Karpas-422 (cell line): ENCODE results near the gene ACAP2. TPM values are rescaled to one million over a fixed set of nuclear protein-coding genes. Genes with fewer than 3 reads are reported as not detected.

Source experiments
- DNase-seq: peaks from one replicate; pipeline ENCODE4 v3.0.0-alpha.2; 2015
- H2AFZ ChIP-seq: fragments of 200-600 bp; sonication (generic); 2 replicates; pipeline ENCODE4 v1.6.1; 2014; ENCODE audit warnings: antibody characterized with exemption, low read length, mixed read lengths
- H3K27ac ChIP-seq: fragments of 200-600 bp; sonication (generic); 2 replicates; pipeline ENCODE4 v1.5.1; 2014; ENCODE audit warnings: mild to moderate bottlenecking, low read length, moderate library complexity
- H3K27me3 ChIP-seq: fragments of 200-600 bp; sonication (generic); 2 replicates; pipeline ENCODE4 v1.6.1; 2014; ENCODE audit warnings: low read length, mixed read lengths
- H3K36me3 ChIP-seq: fragments of 200-600 bp; sonication (generic); 2 replicates; pipeline ENCODE4 v1.6.1; 2014; ENCODE audit warnings: low read length, mixed read lengths; ENCODE audit not compliant: insufficient read depth
- H3K4me1 ChIP-seq: fragments of 200-600 bp; sonication (generic); 2 replicates; pipeline ENCODE4 v1.6.1; 2014; ENCODE audit warnings: mild to moderate bottlenecking, low read length, mixed read lengths
- H3K4me2 ChIP-seq: fragments of 200-600 bp; sonication (generic); 2 replicates; pipeline ENCODE4 v1.6.1; 2014; ENCODE audit warnings: low read length, low read depth, mild to moderate bottlenecking; ENCODE audit not compliant: poor library complexity, severe bottlenecking
- H3K4me3 ChIP-seq: fragments of 200-600 bp; sonication (generic); 2 replicates; pipeline ENCODE4 v1.5.1; 2014; ENCODE audit warnings: mild to moderate bottlenecking, antibody characterized with exemption, low read length, mixed read lengths
- H3K79me2 ChIP-seq: fragments of 200-600 bp; sonication (generic); 2 replicates; pipeline ENCODE4 v1.6.1; 2014; ENCODE audit warnings: mild to moderate bottlenecking, low read length, mixed read lengths
- H3K9ac ChIP-seq: fragments of 200-600 bp; sonication (generic); 2 replicates; pipeline ENCODE4 v1.6.0; 2014; ENCODE audit warnings: low read length
- H3K9me2 ChIP-seq: fragments of 200-600 bp; sonication (generic), shearing (Covaris generic); replicated peaks from 2 replicates; pipeline ENCODE4 v1.6.0; 2014; ENCODE audit warnings: mild to moderate bottlenecking, low read length, moderate library complexity; ENCODE audit not compliant: insufficient read depth
- H3K9me3 ChIP-seq: fragments of 300-700, 200-600 bp; sonication (generic); 2 replicates; pipeline ENCODE4 v1.6.1; 2014; ENCODE audit warnings: low read length, mixed read lengths
- H4K20me1 ChIP-seq: fragments of 200-600 bp; sonication (generic); 2 replicates; pipeline ENCODE4 v1.6.1; 2014; ENCODE audit warnings: mild to moderate bottlenecking, antibody characterized with exemption, low read length, low read depth; ENCODE audit not compliant: insufficient read depth
- total RNA-seq: library from RNA; depleted of rRNA; stranded (reverse); fragments of >200 nt; shearing (Covaris generic); gene quantifications from 2 replicates; pipeline ENCODE4 v1.2.3, GENCODE V29; 2014; ENCODE audit warnings: low replicate concordance

The ACAP2 gene
- total RNA-seq, 1 experiment from 2014 or later, result 260 TPM

- H3K9me2 ChIP-seq, result no peaks in the 10 kb centered on the region
- peaks cover 4% of the 10 kb centered on the region; the same call in 1 of the 2 replicates for H3K36me3 ChIP-seq
- DNase-seq, result peak; percentile 72
- peak overlapping the region; percentile 76 for H3K4me2 ChIP-seq
- H2AFZ ChIP-seq, result peak overlapping the region; percentile 73; the same call in 1 of the 2 replicates
- H4K20me1 ChIP-seq, result peaks cover 27% of the 10 kb centered on the region
- H3K27ac ChIP-seq, result no peak overlapping the region; the same call in 1 of the 2 replicates
- no peaks in the 10 kb centered on the region for H3K27me3 ChIP-seq
- H3K4me3 ChIP-seq, result peak overlapping the region; percentile 88
- H3K4me1 ChIP-seq, result peaks cover 29% of the 10 kb centered on the region
- peak overlapping the region; percentile 82 for H3K9ac ChIP-seq
- no peaks in the 10 kb centered on the region for H3K9me3 ChIP-seq
- peaks cover 19% of the 10 kb centered on the region for H3K79me2 ChIP-seq
Observed at GRCh38 chr3:195270079-195270816, 172.6 kb downstream of the ACAP2 start.

GRCh38 chr3:195269375-195270078, 173.3 kb downstream of the ACAP2 start:
- H3K27ac ChIP-seq, result no peak overlapping the region
- H3K4me3 ChIP-seq, result peak overlapping the region; percentile 88
- no peaks in the 10 kb centered on the region for H3K9me3 ChIP-seq
- H3K36me3 ChIP-seq, result no peaks in the 10 kb centered on the region
- H2AFZ ChIP-seq, result no peak overlapping the region
- no peaks in the 10 kb centered on the region for H3K9me2 ChIP-seq
- no peak for DNase-seq
- H3K27me3 ChIP-seq, result no peaks in the 10 kb centered on the region
- peak overlapping the region; percentile 76 for H3K4me2 ChIP-seq
- H4K20me1 ChIP-seq, result peaks cover 28% of the 10 kb centered on the region
- H3K79me2 ChIP-seq, result peaks cover 19% of the 10 kb centered on the region
- peak overlapping the region; percentile 82 for H3K9ac ChIP-seq
- H3K4me1 ChIP-seq, result peaks cover 29% of the 10 kb centered on the region

- Histone ChIP-seq H3K9me2 (no peaks in the 10 kb centered on the region), H3K4me3 (no peak overlapping the region), H3K9me3 (no peaks in the 10 kb centered on the region), H3K4me1 (peaks cover 29% of the 10 kb centered on the region), H3K4me2 (peak overlapping the region; percentile 76), H3K27me3 (no peaks in the 10 kb centered on the region), H2AFZ (no peak overlapping the region), H3K79me2 (peaks cover 19% of the 10 kb centered on the region), H3K9ac (peak overlapping the region; percentile 82; the same call in 1 of the 2 replicates), H4K20me1 (peaks cover 36% of the 10 kb centered on the region), H3K36me3 (no peaks in the 10 kb centered on the region), H3K27ac (no peak overlapping the region)
- DNase-seq, result no peak
Observed at GRCh38 chr3:195268576-195269309, 174.1 kb downstream of the ACAP2 start.

DNA sequence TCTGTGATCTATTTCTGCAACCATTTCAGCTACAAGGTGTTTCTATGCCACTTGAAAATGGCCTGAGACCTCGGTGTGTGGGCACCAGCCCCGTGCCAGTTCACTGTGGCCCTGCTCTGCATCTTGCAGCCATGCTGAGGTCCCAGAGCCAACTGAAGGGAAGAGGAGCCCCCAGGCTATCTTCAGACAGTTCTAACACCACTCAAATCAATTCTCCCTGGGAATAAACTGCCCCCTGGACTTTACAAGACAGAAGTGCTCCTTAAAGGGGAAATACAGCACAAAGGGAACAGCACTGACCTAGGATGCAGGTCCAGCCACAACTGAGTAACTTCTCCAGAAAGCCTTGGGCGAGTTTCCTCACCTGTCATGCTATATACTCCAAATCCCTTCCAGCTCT, 175.7 kb downstream of the ACAP2 start:
- no peak for DNase-seq
- no peak overlapping the region for H3K4me3 ChIP-seq
- peaks cover 19% of the 10 kb centered on the region for H3K79me2 ChIP-seq
- H3K9ac ChIP-seq, result no peak overlapping the region
- peaks cover 48% of the 10 kb centered on the region for H4K20me1 ChIP-seq
- no peaks in the 10 kb centered on the region for H3K9me3 ChIP-seq
- H2AFZ ChIP-seq, result no peak overlapping the region
- peaks cover 26% of the 10 kb centered on the region for H3K4me1 ChIP-seq
- H3K27ac ChIP-seq, result no peak overlapping the region
- no peaks in the 10 kb centered on the region for H3K9me2 ChIP-seq
- no peak overlapping the region for H3K4me2 ChIP-seq
- no peaks in the 10 kb centered on the region for H3K36me3 ChIP-seq
- H3K27me3 ChIP-seq, result no peaks in the 10 kb centered on the region

DNA sequence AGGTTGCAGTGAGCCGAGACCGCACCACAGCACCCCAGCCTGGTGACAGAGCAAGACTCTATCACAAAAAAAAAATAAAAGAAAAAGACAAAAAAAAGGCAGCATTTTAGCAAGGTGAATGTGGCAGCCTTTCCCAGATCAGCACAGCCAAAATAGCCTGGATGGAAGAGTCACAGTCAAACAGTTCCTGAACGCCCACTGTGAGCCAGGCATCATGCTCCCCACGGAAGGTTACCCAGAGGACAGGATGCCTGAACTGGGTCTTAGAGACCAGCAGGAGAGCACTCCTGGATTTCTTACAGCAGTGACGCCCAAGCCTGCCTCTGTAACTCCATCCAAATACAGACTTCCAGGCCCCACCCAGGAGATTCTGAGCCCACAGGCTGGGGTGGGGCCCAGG, 176.4 kb downstream of the ACAP2 start:
- Histone ChIP-seq H3K9me3 (no peaks in the 10 kb centered on the region), H3K27me3 (no peaks in the 10 kb centered on the region), H3K4me3 (no peak overlapping the region), H3K4me2 (no peak overlapping the region), H2AFZ (no peak overlapping the region), H3K27ac (no peak overlapping the region), H4K20me1 (peaks cover 54% of the 10 kb centered on the region), H3K36me3 (no peaks in the 10 kb centered on the region), H3K4me1 (peaks cover 21% of the 10 kb centered on the region), H3K9ac (no peak overlapping the region), H3K79me2 (peaks cover 19% of the 10 kb centered on the region), H3K9me2 (no peaks in the 10 kb centered on the region)
- DNase-seq, result no peak

GRCh38 chr3:195265363-195265976, 177.3 kb downstream of the ACAP2 start:
- Histone ChIP-seq H3K27me3 (no peaks in the 10 kb centered on the region), H3K27ac (no peak overlapping the region), H3K9ac (no peak overlapping the region), H3K4me2 (no peak overlapping the region), H3K79me2 (peaks cover 19% of the 10 kb centered on the region), H4K20me1 (peaks cover 64% of the 10 kb centered on the region), H3K4me1 (peaks cover 22% of the 10 kb centered on the region), H3K36me3 (no peaks in the 10 kb centered on the region), H3K4me3 (no peak overlapping the region), H3K9me3 (no peaks in the 10 kb centered on the region), H3K9me2 (no peaks in the 10 kb centered on the region), H2AFZ (no peak overlapping the region)
- DNase-seq, result no peak

- H3K4me1 ChIP-seq, result peaks cover 19% of the 10 kb centered on the region
- peaks cover 63% of the 10 kb centered on the region for H4K20me1 ChIP-seq
- H3K27ac ChIP-seq, result no peak overlapping the region
- H3K27me3 ChIP-seq, result no peaks in the 10 kb centered on the region
- H3K79me2 ChIP-seq, result peaks cover 5% of the 10 kb centered on the region
- no peak overlapping the region for H2AFZ ChIP-seq
- no peak overlapping the region for H3K9ac ChIP-seq
- no peak overlapping the region for H3K4me3 ChIP-seq
- no peaks in the 10 kb centered on the region for H3K9me2 ChIP-seq
- H3K36me3 ChIP-seq, result no peaks in the 10 kb centered on the region
- H3K4me2 ChIP-seq, result no peak overlapping the region
- no peak for DNase-seq
- H3K9me3 ChIP-seq, result no peaks in the 10 kb centered on the region
Observed at GRCh38 chr3:195263925-195264600, 178.8 kb downstream of the ACAP2 start.
